ENCODE measurements around the gene FIGN.

DNA sequence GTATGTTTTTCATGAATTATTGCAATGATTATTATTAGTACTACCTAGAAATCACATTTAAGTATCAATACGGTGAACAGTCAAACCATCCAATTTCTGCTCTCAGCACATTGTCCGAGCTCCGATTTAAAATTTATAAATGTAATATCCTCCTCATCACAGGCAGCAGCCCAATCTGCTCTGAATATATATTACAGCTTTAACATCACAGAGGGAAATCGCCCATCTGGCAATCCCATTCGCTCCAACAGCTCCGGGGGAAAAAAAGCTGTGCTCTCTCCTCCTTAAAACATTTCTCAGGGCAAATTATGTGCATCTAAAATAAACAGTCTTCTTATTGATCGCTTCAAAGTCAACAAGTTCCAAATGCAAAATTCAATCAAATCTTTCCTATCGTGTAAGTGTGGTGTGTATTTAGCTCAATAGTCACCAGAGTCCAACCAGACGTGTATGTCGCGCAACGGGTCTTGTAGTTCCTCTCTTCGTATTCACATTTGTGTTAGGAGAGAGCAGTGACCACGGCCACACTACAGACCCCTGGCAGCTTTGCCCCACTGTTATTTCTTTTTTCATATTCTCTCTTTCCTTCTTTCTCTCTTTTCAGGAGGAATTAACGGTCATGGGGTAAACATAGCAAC is 2.4 kb downstream of the FIGN start:
- 0 out of 2 replicates have a peak, but pooled peaks have one; percentile 61 for TF ChIP-seq EZH2 (IDR thresholded peaks at IDR 0.05)
- TF ChIP-seq, protein P1, sequence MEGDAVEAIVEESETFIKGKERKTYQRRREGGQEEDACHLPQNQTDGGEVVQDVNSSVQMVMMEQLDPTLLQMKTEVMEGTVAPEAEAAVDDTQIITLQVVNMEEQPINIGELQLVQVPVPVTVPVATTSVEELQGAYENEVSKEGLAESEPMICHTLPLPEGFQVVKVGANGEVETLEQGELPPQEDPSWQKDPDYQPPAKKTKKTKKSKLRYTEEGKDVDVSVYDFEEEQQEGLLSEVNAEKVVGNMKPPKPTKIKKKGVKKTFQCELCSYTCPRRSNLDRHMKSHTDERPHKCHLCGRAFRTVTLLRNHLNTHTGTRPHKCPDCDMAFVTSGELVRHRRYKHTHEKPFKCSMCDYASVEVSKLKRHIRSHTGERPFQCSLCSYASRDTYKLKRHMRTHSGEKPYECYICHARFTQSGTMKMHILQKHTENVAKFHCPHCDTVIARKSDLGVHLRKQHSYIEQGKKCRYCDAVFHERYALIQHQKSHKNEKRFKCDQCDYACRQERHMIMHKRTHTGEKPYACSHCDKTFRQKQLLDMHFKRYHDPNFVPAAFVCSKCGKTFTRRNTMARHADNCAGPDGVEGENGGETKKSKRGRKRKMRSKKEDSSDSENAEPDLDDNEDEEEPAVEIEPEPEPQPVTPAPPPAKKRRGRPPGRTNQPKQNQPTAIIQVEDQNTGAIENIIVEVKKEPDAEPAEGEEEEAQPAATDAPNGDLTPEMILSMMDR (IDR thresholded peaks at IDR 0.05 in 2 of 3, conservative IDR thresholded peaks at IDR 0.05 in 1 of 3; ENCODE audit: borderline replicate concordance in 1 of 3, insufficient read depth in 1 of 3, low read depth in 2 of 3, low read length in 2 of 3): no peak
- TF ChIP-seq, protein P2, sequence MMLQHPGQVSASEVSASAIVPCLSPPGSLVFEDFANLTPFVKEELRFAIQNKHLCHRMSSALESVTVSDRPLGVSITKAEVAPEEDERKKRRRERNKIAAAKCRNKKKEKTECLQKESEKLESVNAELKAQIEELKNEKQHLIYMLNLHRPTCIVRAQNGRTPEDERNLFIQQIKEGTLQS (IDR thresholded peaks at IDR 0.05): no peak

All from HCT116 (cell line).